Neural crest cell (in vitro differentiated cells): ENCODE measurements around the gene ARHGAP10. TPM values are rescaled to one million over a fixed set of nuclear protein-coding genes. Genes with fewer than 3 reads are reported as not detected.
"Not testable (repeated sequence)": the region's sequence is repeated elsewhere in the genome, so short reads cannot be mapped to it uniquely, and the experiment has no call there.

Experiments used
- DNase-seq: peaks from one replicate; pipeline ENCODE4 v3.0.0; 2021; ENCODE audit warnings: low read depth, mixed read lengths, low spot score
- H3K27ac Mint-ChIP-seq: one replicate; pipeline ENCODE4 v1.8.0; 2021; ENCODE audit warnings: mild to moderate bottlenecking, mixed read lengths; ENCODE audit not compliant: unreplicated experiment
- H3K27me3 Mint-ChIP-seq: 2 replicates; pipeline ENCODE4 v1.8.0; 2021; ENCODE audit warnings: low read depth, mild to moderate bottlenecking, mixed read lengths
- H3K36me3 Mint-ChIP-seq: 2 replicates; pipeline ENCODE4 v1.8.0; 2021; ENCODE audit warnings: low read depth, mild to moderate bottlenecking, mixed read lengths
- H3K4me1 Mint-ChIP-seq: 2 replicates; pipeline ENCODE4 v1.8.0; 2021; ENCODE audit warnings: mixed read lengths
- H3K4me3 Mint-ChIP-seq: one replicate; pipeline ENCODE4 v1.8.0; 2021; ENCODE audit warnings: mild to moderate bottlenecking, mixed read lengths
- H3K9me3 Mint-ChIP-seq: 2 replicates; pipeline ENCODE4 v1.8.0; 2021; ENCODE audit warnings: mixed read lengths
- total RNA-seq: library from RNA; stranded (reverse); gene quantifications from 2 replicates; pipeline ENCODE4 v1.2.1, GENCODE V29; 2021
- TF ChIP-seq, protein P1 (sequence below): fragments of 200-600 bp; sonication (generic); conservative IDR thresholded peaks from 2 replicates; pipeline ENCODE4 v1.5.0; 2021; ENCODE audit warnings: antibody characterized with exemption, mild to moderate bottlenecking

The ARHGAP10 gene
- total RNA-seq, 1 donor from 2014 or later = 4.0 TPM

GRCh38 chr4:147793569-147794313, 61.9 kb downstream of the ARHGAP10 start:
- Mint-ChIP-seq H3K27me3 (no peaks in the 10 kb centered on the region), H3K36me3 (no peaks in the 10 kb centered on the region), H3K4me3 (no peak overlapping the region), H3K4me1 (no peaks in the 10 kb centered on the region), H3K9me3 (peaks cover 3% of the 10 kb centered on the region), H3K27ac (no peak overlapping the region)
- no peak for DNase-seq
- TF ChIP-seq, protein P1, sequence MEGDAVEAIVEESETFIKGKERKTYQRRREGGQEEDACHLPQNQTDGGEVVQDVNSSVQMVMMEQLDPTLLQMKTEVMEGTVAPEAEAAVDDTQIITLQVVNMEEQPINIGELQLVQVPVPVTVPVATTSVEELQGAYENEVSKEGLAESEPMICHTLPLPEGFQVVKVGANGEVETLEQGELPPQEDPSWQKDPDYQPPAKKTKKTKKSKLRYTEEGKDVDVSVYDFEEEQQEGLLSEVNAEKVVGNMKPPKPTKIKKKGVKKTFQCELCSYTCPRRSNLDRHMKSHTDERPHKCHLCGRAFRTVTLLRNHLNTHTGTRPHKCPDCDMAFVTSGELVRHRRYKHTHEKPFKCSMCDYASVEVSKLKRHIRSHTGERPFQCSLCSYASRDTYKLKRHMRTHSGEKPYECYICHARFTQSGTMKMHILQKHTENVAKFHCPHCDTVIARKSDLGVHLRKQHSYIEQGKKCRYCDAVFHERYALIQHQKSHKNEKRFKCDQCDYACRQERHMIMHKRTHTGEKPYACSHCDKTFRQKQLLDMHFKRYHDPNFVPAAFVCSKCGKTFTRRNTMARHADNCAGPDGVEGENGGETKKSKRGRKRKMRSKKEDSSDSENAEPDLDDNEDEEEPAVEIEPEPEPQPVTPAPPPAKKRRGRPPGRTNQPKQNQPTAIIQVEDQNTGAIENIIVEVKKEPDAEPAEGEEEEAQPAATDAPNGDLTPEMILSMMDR = no peak

GRCh38 chr4:147794314-147794680, 62.4 kb downstream of the ARHGAP10 start:
- no peak overlapping the region for H3K27ac Mint-ChIP-seq
- TF ChIP-seq, protein P1 = no peak
- H3K4me3 Mint-ChIP-seq = no peak overlapping the region

DNA sequence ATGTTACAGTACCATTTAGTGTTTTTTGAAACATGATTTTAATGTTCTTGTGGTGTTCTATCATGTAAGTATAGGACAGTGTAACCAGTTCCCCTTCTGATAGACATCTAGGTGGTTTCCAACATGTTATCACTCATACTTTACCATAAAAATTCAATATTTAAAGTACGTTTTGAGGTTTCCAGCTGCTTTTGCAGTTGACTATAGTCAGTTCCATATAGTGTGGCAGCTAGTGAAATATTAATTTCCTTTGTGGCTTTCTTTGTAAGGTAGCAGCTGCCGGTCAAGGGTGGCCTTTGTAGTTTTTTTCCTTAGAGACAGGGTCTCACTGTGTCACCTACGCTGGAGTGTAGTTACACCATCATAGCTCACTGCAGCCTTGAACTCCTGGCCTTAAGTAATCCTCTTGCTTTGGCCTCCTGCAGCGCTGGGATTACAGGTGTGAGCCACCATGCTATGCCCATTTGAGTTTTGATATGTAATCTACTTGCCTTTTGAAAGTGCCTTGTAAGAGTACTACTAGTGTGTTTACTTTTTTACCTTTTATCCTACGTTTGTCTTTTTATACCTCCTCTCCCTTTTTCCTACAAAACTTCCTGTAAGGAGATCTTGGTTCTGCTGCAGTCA, 63.0 kb downstream of the ARHGAP10 start:
- DNase-seq = no peak
- H3K27ac Mint-ChIP-seq = no peak overlapping the region

More at GRCh38 chr4:147794314-147794680, 62.4 kb downstream of the ARHGAP10 start:
- Mint-ChIP-seq H3K36me3 (no peaks in the 10 kb centered on the region), H3K9me3 (peaks cover 3% of the 10 kb centered on the region), H3K27me3 (no peaks in the 10 kb centered on the region), H3K4me1 (peaks cover 3% of the 10 kb centered on the region)
- no peak for DNase-seq

DNA sequence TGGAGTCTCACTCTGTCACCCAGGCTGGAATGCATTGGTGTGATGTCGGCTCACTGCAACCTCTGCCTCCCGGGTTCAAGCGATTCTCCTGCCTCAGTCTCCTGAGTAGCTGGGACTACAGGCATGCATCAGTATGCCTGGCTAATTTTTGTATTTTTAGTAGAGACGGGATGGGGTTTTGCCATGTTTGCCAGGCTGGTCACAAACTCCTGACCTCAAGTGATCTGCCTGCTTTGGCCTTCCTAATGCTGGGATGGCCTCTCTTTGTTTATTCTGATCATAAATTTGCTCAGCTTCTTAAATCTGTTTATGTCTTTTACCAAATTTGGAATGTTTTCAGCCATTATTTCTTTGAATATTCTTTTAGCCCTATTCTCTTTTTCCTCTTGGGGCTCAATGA, 67.2 kb downstream of the ARHGAP10 start:
- DNase-seq, H3K9me3 Mint-ChIP-seq, H3K36me3 Mint-ChIP-seq, H3K27ac Mint-ChIP-seq, H3K4me3 Mint-ChIP-seq, H3K27me3 Mint-ChIP-seq: not testable (repeated sequence)
- peaks cover 14% of the 10 kb centered on the region for H3K4me1 Mint-ChIP-seq

More for the DNA sequence above, 63.0 kb downstream of the ARHGAP10 start:
- TF ChIP-seq, protein P1 = no peak
- H3K4me3 Mint-ChIP-seq = no peak overlapping the region
- H3K9me3 Mint-ChIP-seq = peaks cover 3% of the 10 kb centered on the region
- no peaks in the 10 kb centered on the region for H3K27me3 Mint-ChIP-seq
- peaks cover 6% of the 10 kb centered on the region for H3K4me1 Mint-ChIP-seq
- H3K36me3 Mint-ChIP-seq = no peaks in the 10 kb centered on the region

DNA sequence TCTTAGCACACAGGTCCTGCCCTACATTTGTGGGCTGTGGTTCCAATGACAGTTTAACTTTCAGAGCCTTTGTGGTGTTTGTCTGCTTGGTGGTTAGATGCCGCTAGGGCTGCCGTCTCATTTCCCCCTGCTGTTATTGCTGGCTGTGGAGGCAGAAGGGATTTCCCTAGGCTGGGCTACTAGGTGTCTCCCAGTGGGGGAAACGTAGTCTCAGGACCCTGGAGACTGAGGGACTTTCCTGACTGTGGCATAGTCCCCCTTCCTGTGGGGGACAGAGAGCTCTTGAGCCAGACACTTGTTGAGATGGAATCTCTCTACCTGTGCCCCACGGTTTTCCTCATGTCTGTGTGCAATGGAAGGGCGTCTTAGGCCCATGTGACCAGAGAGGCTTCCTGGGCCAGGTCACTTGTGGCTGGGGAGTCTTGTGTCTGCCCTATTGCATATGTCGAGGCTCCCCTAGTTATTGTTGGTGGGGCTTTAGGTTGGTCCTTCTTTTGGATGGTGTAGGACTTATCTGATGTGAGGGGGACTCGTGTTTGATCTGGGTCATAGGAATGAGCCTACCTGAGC, 68.2 kb downstream of the ARHGAP10 start:
- DNase-seq = no peak
- peaks cover 3% of the 10 kb centered on the region for H3K9me3 Mint-ChIP-seq
- H3K4me3 Mint-ChIP-seq = no peak overlapping the region
- peaks cover 14% of the 10 kb centered on the region for H3K4me1 Mint-ChIP-seq
- peaks cover 5% of the 10 kb centered on the region for H3K27me3 Mint-ChIP-seq
- H3K36me3 Mint-ChIP-seq = no peaks in the 10 kb centered on the region
- no peak overlapping the region for H3K27ac Mint-ChIP-seq
- TF ChIP-seq, protein P1 = no peak

- H3K4me1 Mint-ChIP-seq = peaks cover 14% of the 10 kb centered on the region
- no peaks in the 10 kb centered on the region for H3K36me3 Mint-ChIP-seq
- peaks cover 3% of the 10 kb centered on the region for H3K9me3 Mint-ChIP-seq
- peaks cover 6% of the 10 kb centered on the region for H3K27me3 Mint-ChIP-seq
- TF ChIP-seq, protein P1 = no peak
- no peak overlapping the region for H3K27ac Mint-ChIP-seq
- no peak for DNase-seq
- H3K4me3 Mint-ChIP-seq = no peak overlapping the region
Observed at GRCh38 chr4:147801820-147802219, 69.9 kb downstream of the ARHGAP10 start.
